GM12874 (cell line): ENCODE data around the gene SNCA.

Experiments
- TF ChIP-seq, protein P1 (sequence below): IDR thresholded peaks from 2 replicates; pipeline ENCODE4 v1.5.1; 2011; ENCODE audit warnings: low read depth, mild to moderate bottlenecking, control low read depth, low read length, moderate library complexity; ENCODE audit not compliant: insufficient read depth

Gene SNCA

DNA sequence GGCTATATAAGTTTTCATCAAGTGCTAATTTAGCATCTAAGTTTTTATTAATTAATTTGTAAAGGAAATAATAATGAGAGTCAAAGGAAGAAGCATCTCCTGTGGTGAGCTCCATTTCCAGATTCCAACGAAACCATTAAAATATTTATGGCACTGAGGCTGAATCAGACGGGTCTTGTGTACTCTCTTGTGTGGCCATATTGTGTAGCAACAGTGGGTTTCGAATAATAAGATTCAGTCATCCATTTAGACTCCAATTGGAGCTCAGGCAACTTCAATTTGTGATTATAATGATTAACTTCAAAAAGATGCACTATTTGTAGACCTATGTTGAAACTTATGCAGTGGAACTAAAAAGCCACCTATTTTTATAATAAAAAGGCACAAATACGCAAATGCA is 82.4 kb downstream of the SNCA start:
- TF ChIP-seq, protein P1, sequence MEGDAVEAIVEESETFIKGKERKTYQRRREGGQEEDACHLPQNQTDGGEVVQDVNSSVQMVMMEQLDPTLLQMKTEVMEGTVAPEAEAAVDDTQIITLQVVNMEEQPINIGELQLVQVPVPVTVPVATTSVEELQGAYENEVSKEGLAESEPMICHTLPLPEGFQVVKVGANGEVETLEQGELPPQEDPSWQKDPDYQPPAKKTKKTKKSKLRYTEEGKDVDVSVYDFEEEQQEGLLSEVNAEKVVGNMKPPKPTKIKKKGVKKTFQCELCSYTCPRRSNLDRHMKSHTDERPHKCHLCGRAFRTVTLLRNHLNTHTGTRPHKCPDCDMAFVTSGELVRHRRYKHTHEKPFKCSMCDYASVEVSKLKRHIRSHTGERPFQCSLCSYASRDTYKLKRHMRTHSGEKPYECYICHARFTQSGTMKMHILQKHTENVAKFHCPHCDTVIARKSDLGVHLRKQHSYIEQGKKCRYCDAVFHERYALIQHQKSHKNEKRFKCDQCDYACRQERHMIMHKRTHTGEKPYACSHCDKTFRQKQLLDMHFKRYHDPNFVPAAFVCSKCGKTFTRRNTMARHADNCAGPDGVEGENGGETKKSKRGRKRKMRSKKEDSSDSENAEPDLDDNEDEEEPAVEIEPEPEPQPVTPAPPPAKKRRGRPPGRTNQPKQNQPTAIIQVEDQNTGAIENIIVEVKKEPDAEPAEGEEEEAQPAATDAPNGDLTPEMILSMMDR, result no peak

DNA sequence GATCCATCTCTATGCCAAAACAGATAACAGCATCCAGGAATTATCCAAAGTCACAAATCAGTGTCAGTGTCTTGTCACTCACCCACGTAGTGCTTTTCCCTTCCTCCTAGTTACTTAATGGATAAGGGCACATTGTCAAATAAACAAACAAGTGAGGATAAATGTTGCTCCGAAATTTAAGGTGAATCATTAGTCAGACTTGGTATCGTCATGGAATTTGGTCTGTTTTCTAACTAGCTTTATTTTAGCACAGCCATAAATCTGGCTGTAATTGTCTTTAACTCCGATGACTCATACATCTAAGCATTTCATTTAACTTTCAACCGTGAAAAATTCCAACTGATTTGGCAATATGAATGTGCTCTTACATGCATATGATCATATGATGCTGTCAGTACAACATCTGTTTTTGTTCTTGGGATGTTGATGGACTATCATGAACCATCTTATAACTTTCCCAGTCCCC is 83.3 kb downstream of the SNCA start:
- TF ChIP-seq, protein P1, result no peak

DNA sequence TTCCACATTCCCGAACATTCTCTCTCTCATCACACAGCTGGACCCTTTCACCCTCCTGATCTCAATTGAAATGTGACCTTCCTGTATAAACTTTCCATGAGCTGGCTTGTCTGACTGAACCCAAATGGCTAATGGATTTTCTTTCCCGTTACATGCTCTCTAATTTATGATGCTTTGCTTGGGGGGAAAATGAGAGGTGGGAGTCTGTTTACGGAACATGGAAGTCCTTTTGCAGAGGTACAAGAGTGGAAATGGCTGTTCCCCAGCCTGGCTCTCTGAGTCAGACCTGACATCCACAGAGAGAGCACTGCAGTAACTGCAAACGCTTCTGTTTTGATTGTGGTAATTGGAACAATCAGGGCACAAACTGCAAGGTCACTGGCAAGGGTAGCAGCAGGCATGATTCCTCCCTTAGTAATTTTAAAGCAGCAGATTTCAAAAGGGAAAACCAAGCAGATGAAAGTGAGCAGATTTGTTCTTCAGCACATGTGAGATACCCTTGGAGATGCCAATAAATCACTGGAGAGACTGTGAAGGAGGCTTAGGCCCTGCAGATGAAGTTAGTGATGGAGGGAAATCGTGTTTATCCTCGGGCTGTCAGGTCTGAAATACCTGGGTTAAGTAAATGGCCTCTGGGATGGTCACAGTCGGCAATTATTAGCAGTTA is 83.9 kb downstream of the SNCA start:
- TF ChIP-seq, protein P1, result no peak

DNA sequence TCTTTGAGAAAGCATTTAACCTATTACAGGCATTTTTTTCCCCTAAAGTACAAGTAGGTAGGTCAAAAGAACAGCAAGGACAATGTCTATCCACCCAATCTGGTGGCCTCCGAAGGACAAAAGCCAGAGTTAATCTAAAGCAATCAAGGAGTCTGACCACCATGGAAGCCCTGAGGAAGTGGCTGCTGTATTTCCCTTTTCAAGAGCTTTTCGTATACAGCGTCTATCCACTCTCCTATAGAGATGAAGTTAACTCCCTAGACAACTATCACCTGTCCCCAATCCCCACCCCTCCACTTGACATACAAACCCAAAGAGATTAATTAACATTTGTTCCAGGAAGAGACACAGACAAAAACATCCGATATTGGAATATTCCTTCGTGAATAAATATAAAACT is 85.5 kb downstream of the SNCA start:
- TF ChIP-seq, protein P1, result no peak

DNA sequence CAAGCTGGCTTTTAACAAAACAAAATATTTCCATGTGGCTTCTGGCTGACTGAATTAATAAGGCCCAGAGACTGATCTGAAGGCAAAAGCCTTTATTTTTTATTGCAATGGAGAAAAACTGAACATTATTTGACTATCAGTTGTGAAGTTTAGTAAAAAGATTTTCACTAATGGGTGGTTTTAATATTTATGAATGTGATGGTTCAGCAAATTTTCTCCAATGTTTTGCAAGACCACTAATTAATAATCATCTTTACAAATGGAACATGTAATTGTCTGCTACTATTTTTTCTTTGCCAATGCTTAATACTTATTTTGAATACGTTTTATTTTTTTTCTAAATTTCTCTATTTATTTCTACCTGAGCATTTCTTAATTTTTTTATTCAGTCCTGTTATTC is 90.6 kb downstream of the SNCA start:
- TF ChIP-seq, protein P1, result no peak

DNA sequence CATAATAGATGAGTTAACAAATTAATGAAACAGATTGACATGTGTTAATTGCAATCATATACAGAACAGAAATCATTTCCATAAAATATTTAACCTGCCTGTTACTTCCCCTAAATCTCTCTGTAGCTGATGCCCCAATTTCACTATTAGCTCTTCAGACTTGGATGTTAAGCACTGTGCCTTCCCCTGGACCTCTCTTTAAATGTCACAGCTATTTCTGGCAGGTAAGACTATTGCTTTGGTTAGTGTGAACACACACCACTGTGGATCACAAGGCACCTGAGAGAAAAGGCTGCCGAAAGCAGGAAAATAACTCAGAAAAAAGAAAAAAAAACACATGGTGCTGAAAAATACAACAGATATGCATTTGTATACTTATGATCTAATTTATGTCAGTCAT is 91.3 kb downstream of the SNCA start:
- TF ChIP-seq, protein P1, result no peak

DNA sequence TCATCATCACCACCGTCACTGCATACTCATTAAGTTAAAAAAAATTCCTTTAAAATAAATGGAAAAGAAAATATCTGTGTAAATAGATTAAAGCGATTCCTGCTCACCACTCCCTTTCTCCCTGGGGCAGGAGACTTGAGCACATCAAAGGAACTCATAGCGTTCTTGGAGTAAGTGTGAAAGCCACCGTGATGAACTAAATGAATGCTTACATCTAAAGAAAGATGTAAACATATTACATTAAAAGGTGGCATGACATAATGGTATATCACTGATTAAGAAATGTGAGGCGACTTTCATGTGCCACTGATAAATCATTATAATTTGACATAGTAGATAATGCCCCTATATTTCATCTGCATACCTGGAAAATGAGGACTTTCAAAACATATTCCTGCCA is 92.0 kb downstream of the SNCA start:
- TF ChIP-seq, protein P1, result no peak
